HepG2 (cell line): ENCODE data around the gene MARS2. TPM values are rescaled to one million over a fixed set of nuclear protein-coding genes. Genes with fewer than 3 reads are reported as not detected.

Experiments
- BORCS8-MEF2B ChIP-seq: sonication (generic); formaldehyde crosslinking; IDR thresholded peaks from 2 replicates; pipeline ENCODE4 v1.8.0; 2022; ENCODE audit warnings: mild to moderate bottlenecking, missing genetic modification reagents
- GPBP1L1 ChIP-seq: sonication (generic); formaldehyde crosslinking; IDR thresholded peaks from 2 replicates; pipeline ENCODE4 v1.5.0; 2020; ENCODE audit warnings: mild to moderate bottlenecking, missing genetic modification reagents
- SMAD3 ChIP-seq: sonication (generic); formaldehyde crosslinking; IDR thresholded peaks from 2 replicates; pipeline ENCODE4 v1.4.0; 2020; ENCODE audit warnings: missing genetic modification reagents
- ZBTB40 ChIP-seq, 2 experiments: fragments of 450-650 bp in 1 of 2; sonication (generic) in 1 of 2; formaldehyde crosslinking in 1 of 2; IDR thresholded peaks; 2 replicates each; pipeline versions ENCODE4 v1.6.1 to v1.8.0; 2016 to 2022; ENCODE audit warnings: antibody characterized with exemption in 1 of 2, mild to moderate bottlenecking in 1 of 2, missing genetic modification reagents in 1 of 2
- ZNF704 ChIP-seq: sonication (generic); formaldehyde crosslinking; IDR thresholded peaks from 2 replicates; pipeline ENCODE4 v1.8.1; 2023; ENCODE audit warnings: mild to moderate bottlenecking, inconsistent platforms, moderate library complexity, missing genetic modification reagents, borderline replicate concordance
- ZNF746 ChIP-seq: sonication (generic); formaldehyde crosslinking; IDR thresholded peaks from 2 replicates; pipeline ENCODE4 v1.8.0; 2022; ENCODE audit warnings: mild to moderate bottlenecking, missing genetic modification reagents
- ZNF772 ChIP-seq: sonication (generic); formaldehyde crosslinking; IDR thresholded peaks from 2 replicates; pipeline ENCODE4 v1.5.0; 2020; ENCODE audit warnings: mild to moderate bottlenecking, missing genetic modification reagents
- ZNF816 ChIP-seq: sonication (generic); formaldehyde crosslinking; IDR thresholded peaks from 2 replicates; pipeline ENCODE4 v1.8.0; 2022; ENCODE audit warnings: missing genetic modification reagents, mild to moderate bottlenecking, borderline replicate concordance
- polyA plus RNA-seq, 8 experiments: library from polyadenylated mRNA; depleted of rRNA in 3 of 8; stranded (reverse) in 7 of 8; unstranded in 1 of 8; fragments of >200 nt; fragmentation: Illumina TruSeq in 4 of 8; extraction: Trizol in 4 of 8; gene quantifications; 2 replicates each; pipeline versions ENCODE4 v1.2.1 to v1.2.3, GENCODE V29; 2011 to 2016; ENCODE audit warnings: low read depth in 4 of 8, missing spikeins in 1 of 8, mixed read lengths in 1 of 8; ENCODE audit not compliant: insufficient read depth in 1 of 8
- total RNA-seq, 5 experiments: library from RNA; depleted of rRNA; stranded (reverse); fragments of >200 nt; fragmentation: Illumina TruSeq; extraction: Trizol; gene quantifications; 2 replicates each; pipeline ENCODE4 v1.2.3, GENCODE V29; 2016; ENCODE audit warnings: low read depth in 1 of 5
- TF ChIP-seq, protein P1 (sequence below): sonication (generic); formaldehyde crosslinking; IDR thresholded peaks from 2 replicates; pipeline ENCODE4 v1.4.0; 2020; ENCODE audit warnings: missing genetic modification reagents
- TF ChIP-seq, protein P2 (sequence below): sonication (generic); formaldehyde crosslinking; IDR thresholded peaks from 2 replicates; pipeline ENCODE4 v1.4.0; 2020; ENCODE audit warnings: missing genetic modification reagents

MARS2 gene
- total and polyA plus RNA-seq, 2 of the 13 experiments (the other 11 are each of a cell fraction or from before 2014, with no cell fraction given) = 6.9 to 16.2 TPM

- TF ChIP-seq, protein P1, sequence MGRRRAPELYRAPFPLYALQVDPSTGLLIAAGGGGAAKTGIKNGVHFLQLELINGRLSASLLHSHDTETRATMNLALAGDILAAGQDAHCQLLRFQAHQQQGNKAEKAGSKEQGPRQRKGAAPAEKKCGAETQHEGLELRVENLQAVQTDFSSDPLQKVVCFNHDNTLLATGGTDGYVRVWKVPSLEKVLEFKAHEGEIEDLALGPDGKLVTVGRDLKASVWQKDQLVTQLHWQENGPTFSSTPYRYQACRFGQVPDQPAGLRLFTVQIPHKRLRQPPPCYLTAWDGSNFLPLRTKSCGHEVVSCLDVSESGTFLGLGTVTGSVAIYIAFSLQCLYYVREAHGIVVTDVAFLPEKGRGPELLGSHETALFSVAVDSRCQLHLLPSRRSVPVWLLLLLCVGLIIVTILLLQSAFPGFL = no peak
- TF ChIP-seq ZNF746 (CRISPR knock-in tag) = no peak
- no peak for TF ChIP-seq ZNF816
- TF ChIP-seq BORCS8-MEF2B (CRISPR knock-in tag) = peak; percentile 60; the same call in 1 of the 2 replicates
- TF ChIP-seq SMAD3 (CRISPR knock-in tag) = no peak
- no peak for TF ChIP-seq ZNF772 (CRISPR knock-in tag)
- TF ChIP-seq, protein P2, sequence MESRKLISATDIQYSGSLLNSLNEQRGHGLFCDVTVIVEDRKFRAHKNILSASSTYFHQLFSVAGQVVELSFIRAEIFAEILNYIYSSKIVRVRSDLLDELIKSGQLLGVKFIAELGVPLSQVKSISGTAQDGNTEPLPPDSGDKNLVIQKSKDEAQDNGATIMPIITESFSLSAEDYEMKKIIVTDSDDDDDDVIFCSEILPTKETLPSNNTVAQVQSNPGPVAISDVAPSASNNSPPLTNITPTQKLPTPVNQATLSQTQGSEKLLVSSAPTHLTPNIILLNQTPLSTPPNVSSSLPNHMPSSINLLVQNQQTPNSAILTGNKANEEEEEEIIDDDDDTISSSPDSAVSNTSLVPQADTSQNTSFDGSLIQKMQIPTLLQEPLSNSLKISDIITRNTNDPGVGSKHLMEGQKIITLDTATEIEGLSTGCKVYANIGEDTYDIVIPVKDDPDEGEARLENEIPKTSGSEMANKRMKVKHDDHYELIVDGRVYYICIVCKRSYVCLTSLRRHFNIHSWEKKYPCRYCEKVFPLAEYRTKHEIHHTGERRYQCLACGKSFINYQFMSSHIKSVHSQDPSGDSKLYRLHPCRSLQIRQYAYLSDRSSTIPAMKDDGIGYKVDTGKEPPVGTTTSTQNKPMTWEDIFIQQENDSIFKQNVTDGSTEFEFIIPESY (CRISPR knock-in tag) = 0 out of 2 replicates have a peak, but pooled peaks have one; percentile 2
- TF ChIP-seq ZBTB40 (IDR thresholded peaks at IDR 0.05) = no peak
- TF ChIP-seq ZBTB40 (CRISPR knock-in tag; IDR thresholded peaks at IDR 0.05) = no peak
- no peak for TF ChIP-seq ZNF704
- TF ChIP-seq GPBP1L1 (CRISPR knock-in tag) = no peak
These were observed 1.0 kb downstream of the MARS2 start (continued) for GRCh38 chr2:197705912-197706838.
